HK-2 (cell line): ENCODE measurements around the gene PCSK7.

ENCODE experiments used
- DNase-seq: peaks from one replicate; pipeline ENCODE4 v3.0.0-alpha.2; 2018; ENCODE audit not compliant: unreplicated experiment

Gene PCSK7

DNA sequence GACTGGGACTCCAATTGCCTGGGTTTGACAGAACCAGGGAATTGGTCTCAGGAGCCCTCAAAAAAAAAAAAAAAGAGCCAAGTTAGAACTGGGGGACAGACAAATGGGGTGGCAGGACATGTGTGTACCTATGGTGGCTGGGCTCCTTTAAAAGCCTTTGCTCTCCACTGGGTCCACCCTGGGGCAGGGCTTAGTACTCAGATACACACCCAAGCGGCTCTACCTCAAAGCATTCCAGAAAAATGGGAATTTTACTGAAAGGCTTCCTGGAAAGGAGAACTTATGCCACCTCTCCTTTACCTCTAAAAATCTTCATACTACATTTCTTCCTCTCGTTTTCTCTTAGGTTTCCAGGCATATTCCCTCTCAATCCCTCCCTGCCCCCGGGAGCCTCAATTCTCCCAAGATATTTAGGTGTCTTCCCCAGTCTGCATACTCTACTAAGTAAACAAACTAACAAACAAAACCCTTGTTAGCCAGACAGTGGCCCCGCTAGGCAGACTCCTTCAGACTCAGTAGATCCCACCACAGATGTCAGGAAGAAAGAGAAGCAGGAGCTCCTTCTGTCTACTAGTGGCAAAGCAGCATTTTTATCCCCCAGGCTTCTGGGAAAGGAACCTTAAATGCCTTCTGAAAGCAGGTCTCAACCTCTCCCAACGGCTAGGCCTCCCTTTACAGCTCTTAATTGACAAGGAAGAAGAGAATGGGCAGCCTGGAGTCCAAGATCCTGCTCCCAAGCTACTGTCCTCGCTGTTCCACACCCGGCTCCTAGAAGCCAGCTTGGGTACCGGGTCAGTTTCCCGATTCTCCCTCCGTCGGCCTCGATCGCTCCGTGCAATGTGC is 653 bp downstream of the PCSK7 start:
- DNase-seq: no peak

DNA sequence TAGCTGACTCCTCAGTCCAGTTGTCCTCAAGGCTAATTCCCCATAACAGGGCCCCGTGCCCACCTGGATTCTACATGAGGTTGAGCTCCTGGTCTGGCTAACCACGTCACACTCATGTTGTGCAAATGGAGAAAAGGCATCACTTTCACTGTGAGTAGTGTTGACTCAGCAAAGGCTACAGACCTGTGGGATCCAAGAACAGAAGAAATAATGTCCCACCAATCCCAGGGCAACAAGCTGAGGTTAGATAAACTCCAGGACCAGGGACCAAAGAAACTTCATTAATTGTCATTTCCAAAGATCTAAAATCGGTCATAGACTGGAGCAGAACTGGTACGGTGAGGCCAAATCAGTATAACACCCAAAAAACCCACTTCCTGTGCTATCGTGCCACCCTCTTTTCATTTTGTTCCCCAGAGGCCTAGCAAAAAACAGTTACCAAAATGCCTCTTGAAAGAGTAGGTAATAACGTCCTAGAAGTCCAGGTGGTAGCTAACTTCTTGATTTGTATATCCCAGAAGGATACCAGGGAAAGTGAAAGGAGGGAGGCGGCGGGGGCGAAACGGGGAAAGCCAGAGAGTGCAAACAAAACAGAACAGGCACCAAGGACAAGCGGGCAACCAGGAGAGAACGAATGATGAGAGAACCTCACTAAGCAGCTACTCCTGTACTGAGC is 1.4 kb downstream of the PCSK7 start:
- no peak for DNase-seq

DNA sequence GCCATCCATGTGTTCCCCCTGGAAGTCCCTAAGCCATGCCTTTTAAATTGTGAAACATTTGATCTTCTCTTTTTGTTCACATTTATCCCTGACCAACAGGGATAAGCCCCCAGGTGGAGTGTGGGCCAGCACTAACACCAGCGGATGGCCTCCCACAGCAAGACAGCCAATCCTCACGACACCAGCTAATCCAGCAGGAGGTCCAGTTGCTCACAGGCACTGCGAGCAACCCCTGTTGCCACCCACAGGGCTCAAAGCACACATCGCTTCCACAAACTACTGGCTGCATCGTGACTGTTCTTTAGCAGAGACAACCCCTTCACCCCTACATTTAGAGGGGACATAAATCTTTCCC is 2.0 kb downstream of the PCSK7 start:
- no peak for DNase-seq

- no peak for DNase-seq
Observed at GRCh38 chr11:117229411-117229810, 2.5 kb downstream of the PCSK7 start.

- no peak for DNase-seq
Observed at GRCh38 chr11:117228091-117228490, 3.8 kb downstream of the PCSK7 start.

- DNase-seq: peak; percentile 18
Observed at GRCh38 chr11:117226388-117227385, 5.2 kb downstream of the PCSK7 start.

GRCh38 chr11:117225553-117226170 is 6.2 kb downstream of the PCSK7 start:
- no peak for DNase-seq

DNA sequence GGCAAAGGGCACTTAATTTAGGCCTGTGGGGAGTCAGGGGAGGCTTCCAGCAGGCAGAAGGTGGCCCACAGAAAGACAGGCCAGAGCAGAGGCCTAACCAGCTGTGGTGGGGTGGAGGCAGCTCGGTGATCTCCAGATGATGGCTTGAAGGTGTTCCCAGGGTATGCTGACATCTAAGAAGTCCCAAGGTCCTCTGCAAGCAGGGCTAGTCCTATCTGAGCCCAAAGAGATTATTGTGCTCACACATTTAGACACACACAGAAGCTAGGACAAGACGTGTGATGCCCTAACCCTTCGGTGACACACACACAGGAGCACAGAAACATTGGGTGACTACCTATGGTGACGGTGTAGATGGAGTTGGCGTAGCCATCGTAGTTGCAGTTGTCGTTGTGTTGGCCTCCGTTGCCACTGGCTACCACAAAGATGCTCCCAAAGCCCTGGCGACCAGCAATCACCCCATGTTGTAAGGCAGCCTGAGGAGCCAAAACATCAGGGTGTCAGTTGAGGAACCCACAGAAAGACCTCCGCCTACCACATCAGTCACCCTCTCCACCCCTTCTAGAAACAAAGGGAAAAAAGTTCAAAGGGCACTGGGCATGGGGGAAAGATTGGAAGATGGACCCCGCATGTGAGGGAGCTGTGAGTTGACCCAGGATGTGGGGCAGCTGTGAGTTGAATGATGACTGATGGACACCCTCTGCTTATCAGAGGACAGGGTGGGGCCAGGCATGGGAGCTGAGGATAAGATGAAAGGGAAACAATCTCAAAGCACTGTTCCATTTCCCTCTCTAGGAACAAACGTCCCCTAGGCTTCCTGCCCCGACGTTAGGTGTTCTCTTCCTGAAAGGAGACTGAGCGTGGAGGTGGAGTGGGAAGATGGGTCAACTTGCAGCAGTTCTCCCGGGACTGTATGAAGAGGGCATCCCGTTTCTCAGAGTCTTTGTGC is 7.9 kb downstream of the PCSK7 start:
- no peak for DNase-seq

DNA sequence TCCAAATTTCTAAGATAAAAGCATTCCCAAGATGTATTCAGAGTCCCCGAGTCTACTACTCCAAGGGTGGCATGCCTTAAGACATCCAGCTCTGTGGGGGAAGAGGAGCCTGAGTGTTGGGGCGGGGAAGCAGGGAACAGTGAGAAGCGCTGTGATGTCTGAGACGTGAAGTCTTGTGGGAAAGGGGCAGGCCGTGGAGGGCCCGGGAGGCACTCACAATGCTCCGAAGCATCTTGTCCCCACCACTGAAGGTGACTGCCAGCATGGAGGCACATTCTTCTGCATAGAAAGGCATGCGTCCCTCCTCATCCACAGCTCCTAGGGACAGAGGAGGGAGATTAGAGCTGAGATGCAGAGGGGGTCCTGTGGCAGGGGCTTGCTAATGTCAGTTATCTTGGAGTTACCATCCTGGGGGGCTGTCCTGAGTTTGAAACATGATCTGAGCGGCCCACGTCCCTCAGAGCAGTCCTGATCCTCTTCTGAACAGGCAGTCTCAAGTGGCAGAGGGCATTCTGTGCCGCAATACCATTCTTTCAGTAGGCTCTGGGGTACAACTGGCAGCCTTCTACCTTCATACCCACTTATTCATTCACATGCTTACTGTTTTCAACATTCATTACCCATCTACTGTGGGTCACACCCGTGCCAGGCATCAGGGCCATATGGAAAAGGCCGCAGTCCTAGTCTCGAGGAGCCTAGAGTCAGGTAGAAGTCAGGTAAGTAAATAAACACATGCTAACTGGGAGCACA is 8.7 kb downstream of the PCSK7 start:
- DNase-seq: no peak

DNA sequence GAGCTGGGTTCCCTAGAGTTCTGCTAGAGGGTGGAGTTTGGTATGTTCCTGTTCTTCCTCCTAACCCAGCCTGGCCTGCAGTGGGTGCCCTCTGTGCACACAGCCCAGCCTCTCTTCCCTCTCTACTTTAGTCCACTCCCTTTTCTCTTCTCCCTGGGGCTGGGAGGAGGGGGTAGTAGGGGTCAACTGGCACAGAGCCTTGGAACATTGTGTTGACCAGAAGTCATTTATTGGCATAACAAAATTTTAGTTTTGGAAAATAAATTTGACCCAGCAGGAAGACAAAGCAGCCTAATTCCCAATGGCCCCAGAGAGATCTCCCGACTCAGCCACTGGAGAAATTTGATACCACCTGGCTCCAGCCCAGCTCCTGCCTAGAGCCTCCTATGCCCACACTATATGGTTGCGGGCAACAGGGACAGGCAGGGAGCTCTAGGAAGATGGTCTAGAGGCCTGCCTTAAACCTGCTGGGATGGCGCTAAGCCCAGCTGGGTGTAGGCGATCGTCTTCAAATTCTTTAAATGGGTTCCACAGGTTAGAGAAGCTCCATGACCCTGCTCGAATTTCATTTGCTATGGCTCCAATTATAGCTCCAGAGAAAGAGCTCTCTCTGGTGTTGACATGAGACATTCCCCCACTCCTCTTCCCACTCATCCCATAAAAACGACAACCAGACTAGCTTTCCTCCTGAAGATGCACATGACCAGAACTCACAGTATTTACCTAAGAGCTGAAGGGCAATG is 9.9 kb downstream of the PCSK7 start:
- no peak for DNase-seq

- DNase-seq: no peak
Observed at GRCh38 chr11:117220999-117221774, 10.7 kb downstream of the PCSK7 start.

DNA sequence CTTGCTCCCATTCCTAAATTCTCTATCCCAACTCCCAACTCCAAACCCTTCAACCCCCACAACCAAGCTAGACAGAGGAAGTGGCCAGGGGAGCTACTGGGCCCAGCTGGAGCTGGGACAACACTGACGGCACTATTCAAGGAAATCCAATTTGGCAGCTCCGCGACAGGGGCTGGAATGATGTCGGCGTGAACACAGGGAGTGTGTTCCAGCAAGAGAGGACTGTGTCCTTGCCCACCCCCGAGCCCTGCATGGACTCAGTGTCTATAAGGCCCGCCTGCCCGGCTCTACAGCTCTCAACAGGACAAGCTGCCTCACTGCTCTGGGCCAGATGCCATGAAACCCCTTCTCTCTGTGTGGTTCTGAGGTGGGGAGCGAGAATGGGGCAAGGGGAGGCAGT is 11.3 kb downstream of the PCSK7 start:
- no peak for DNase-seq

GRCh38 chr11:117219995-117220394 is 11.9 kb downstream of the PCSK7 start:
- no peak for DNase-seq

- no peak for DNase-seq
Observed at GRCh38 chr11:117219455-117219854, 12.4 kb downstream of the PCSK7 start.

GRCh38 chr11:117219001-117219400 is 12.9 kb downstream of the PCSK7 start:
- no peak for DNase-seq

DNA sequence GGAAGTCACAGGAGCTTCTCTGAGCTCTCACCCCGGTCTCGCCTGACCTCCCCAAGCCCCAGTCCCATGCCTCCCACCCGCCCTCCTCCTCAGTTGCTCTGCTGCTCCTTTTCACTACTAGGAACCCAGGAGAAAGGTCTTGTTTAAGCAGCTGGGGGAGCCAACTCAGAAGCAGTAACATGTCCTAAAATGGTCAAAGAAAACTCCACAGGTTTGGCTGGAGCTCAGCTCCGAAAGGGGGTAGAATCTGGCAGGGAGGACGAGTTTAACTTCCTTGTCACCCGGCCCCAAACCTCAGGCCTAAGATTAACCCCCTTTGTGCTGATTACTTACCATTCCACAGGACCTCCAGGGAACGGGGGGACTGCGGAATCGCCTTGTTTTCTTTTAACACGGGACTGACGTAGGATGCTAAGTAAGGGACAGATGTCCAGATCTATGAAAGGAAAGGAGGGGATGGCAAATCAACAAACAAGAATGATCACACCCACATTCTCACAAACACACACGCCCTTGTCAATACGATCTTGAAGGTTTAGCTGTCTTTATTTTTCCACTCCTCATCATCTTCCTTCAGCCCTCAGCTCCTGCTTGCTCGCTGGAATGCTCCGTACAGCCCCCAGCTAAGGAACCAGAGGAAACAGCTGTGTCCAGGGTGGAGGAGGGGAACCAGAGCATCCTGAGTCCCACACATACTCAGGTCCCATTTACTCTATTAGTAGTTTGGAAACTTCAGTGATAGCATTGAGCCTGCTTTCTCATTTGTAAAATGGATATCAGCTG is 13.5 kb downstream of the PCSK7 start:
- no peak for DNase-seq
